PC-9 (cell line): Measurements from ENCODE around the gene BAD. TPM values are rescaled to one million over a fixed set of nuclear protein-coding genes. Genes with fewer than 3 reads are reported as not detected.

Source experiments
- BruUV-seq: library from RNA; stranded (reverse); fragments of 400-500 nt; replicated peaks from 2 replicates; lab custom pipeline; 2021; lab: Mats Ljungman, UMichigan
- CTCF ChIA-PET: fragments of 300-600 bp; sonication (Branson Sonifier 250); formaldehyde crosslinking; loops from one replicate; lab custom pipeline; 2022; ENCODE audit warnings: antibody characterized with exemption; lab: Charles Lee
- POLR2A ChIA-PET: fragments of 300-600 bp; sonication (Branson Sonifier 250); formaldehyde crosslinking; loops from one replicate; lab custom pipeline; 2022; ENCODE audit warnings: antibody characterized with exemption; ENCODE audit not compliant: unreplicated experiment; lab: Charles Lee
- DNase-seq, 2 experiments: peaks; one replicate each; pipeline versions ENCODE4 v3.0.0 to v3.0.0-alpha.2; 2015 to 2022; ENCODE audit warnings: mixed read lengths in 1 of 2
- H2AFZ ChIP-seq: fragments of 200-600 bp; sonication (generic); 2 replicates; pipeline ENCODE4 v1.8.1; 2017; ENCODE audit warnings: antibody characterized with exemption
- H3F3A ChIP-seq: fragments of 200-600 bp; sonication (generic); 2 replicates; pipeline ENCODE4 v1.8.1; 2017; ENCODE audit warnings: antibody characterized with exemption, mild to moderate bottlenecking, low read depth; ENCODE audit not compliant: insufficient read depth
- H3K27ac ChIP-seq: fragments of 200-600 bp; sonication (generic); 2 replicates; pipeline ENCODE4 v1.6.1; 2016; ENCODE audit warnings: mixed run types
- H3K27me3 ChIP-seq: fragments of 200-600 bp; sonication (generic); 2 replicates; pipeline ENCODE4 v1.6.1; 2016; ENCODE audit warnings: low read depth, mixed run types; ENCODE audit not compliant: insufficient read depth
- H3K36me3 ChIP-seq: fragments of 200-600 bp; sonication (generic); 2 replicates; pipeline ENCODE4 v1.6.1; 2016; ENCODE audit warnings: low read depth, mixed run types
- H3K4me1 ChIP-seq: fragments of 200-600 bp; sonication (generic); replicated peaks from 2 replicates; pipeline ENCODE4 v1.6.1; 2016; ENCODE audit warnings: mixed run types; ENCODE audit not compliant: insufficient read depth
- H3K4me2 ChIP-seq: fragments of 200-600 bp; sonication (generic); 2 replicates; pipeline ENCODE4 v1.6.1; 2017; ENCODE audit warnings: mixed run types
- H3K4me3 ChIP-seq: fragments of 200-600 bp; sonication (generic); 2 replicates; pipeline ENCODE4 v1.6.1; 2016; ENCODE audit warnings: mixed run types
- H3K79me2 ChIP-seq: fragments of 200-600 bp; sonication (generic); 2 replicates; pipeline ENCODE4 v1.6.1; 2017; ENCODE audit warnings: low read depth, mixed run types
- H3K9me2 ChIP-seq: fragments of 200-600 bp; sonication (generic); 2 replicates; pipeline ENCODE4 v1.8.1; 2017; ENCODE audit warnings: mild to moderate bottlenecking; ENCODE audit not compliant: insufficient read depth
- H3K9me3 ChIP-seq: fragments of 200-600 bp; sonication (generic); 2 replicates; pipeline ENCODE4 v1.8.1; 2016; ENCODE audit warnings: low read depth; ENCODE audit not compliant: insufficient read depth
- H4K20me1 ChIP-seq: fragments of 200-600 bp; sonication (generic); 2 replicates; pipeline ENCODE4 v1.8.1; 2017; ENCODE audit not compliant: insufficient read depth
- EZH2 ChIP-seq: fragments of 200-600 bp; sonication (generic); IDR thresholded peaks from 2 replicates; pipeline ENCODE4 v1.8.0; 2017; ENCODE audit warnings: antibody characterized with exemption, low read depth
- intact Hi-C: fragments of 100-400 bp; cut with micrococcal nuclease; formaldehyde crosslinking; loops from one replicate; pipeline ENCODE4 v1.10.0; 2022; ENCODE audit not compliant: unreplicated experiment
- total RNA-seq: library from RNA; stranded (reverse); gene quantifications from 2 replicates; pipeline ENCODE4 v1.2.3, GENCODE V29; 2021
- TF ChIP-seq, protein P1 (sequence below): fragments of 200-600 bp; sonication (generic); conservative IDR thresholded peaks from 2 replicates; pipeline ENCODE4 v1.6.1; 2017; ENCODE audit warnings: mixed run types, antibody characterized with exemption, mild to moderate bottlenecking, moderate library complexity

Gene BAD
- total RNA-seq, 1 experiment from 2014 or later, result 94.3 TPM

DNA sequence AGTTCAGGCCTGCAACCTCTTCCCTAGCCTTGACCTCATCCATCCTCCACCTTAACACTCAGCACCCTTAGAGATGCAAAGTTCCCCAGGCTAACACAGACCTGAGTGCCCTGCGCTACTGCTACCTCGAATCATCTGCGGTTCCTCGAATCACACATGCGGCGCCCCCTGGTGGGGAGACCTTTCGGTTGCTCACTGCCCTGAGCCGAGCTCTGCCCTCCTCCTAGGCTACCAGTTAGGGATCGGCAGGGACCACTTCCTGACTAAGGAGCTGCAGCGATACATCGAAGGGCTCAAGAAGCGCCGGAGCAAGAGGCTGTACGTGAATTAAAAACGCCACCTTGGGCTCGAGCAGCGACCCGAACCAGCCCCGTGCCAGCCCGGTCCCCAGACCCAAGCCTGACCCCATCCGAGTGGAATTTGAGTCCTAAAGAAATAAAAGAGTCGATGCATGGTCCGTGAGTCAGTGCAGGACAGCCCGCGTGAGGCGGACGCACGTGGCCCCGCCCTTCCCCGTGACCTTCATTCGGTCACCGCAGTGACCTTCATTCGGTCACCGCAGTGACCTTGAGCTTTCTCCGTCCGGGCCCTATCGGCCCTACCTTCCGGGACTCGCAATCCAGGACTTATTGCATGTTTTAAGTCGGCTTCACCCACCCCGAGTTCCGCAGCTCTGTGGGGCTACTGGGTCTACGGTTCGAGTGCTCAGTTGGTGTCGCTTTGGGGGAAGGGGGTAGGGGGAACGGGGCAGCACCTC, 20.0 kb upstream of the BAD start:
- H3K9me2 ChIP-seq, result no peaks in the 10 kb centered on the region
- DNase-seq, result peak; percentile 81 to 95
- peaks cover 27% of the 10 kb centered on the region for H3K4me1 ChIP-seq
- no peaks in the 10 kb centered on the region for H3K9me3 ChIP-seq
- 0 out of 2 replicates have a peak, but pooled peaks cover 7% of the 10 kb centered on the region for H3K27me3 ChIP-seq
- peak overlapping the region; percentile 80 for H2AFZ ChIP-seq
- H3K79me2 ChIP-seq, result peaks cover 24% of the 10 kb centered on the region
- POLR2A ChIA-PET, result interaction anchor here (0.5 to 1.2 kb wide), 8 partner anchors 13 to 355 kb away, joined by 3 to 23 read pairs (median 6); partner anchors contain the start of genes PRDX5, STIP1 and TRMT112
- CTCF ChIA-PET, result interaction anchor here (0.6 to 1.9 kb wide), 15 partner anchors 10 to 1550 kb away, joined by 3 to 20 read pairs (median 3); partner anchors contain the start of genes BAD, PRDX5, SF1 and TRMT112
- TF ChIP-seq, protein P1, sequence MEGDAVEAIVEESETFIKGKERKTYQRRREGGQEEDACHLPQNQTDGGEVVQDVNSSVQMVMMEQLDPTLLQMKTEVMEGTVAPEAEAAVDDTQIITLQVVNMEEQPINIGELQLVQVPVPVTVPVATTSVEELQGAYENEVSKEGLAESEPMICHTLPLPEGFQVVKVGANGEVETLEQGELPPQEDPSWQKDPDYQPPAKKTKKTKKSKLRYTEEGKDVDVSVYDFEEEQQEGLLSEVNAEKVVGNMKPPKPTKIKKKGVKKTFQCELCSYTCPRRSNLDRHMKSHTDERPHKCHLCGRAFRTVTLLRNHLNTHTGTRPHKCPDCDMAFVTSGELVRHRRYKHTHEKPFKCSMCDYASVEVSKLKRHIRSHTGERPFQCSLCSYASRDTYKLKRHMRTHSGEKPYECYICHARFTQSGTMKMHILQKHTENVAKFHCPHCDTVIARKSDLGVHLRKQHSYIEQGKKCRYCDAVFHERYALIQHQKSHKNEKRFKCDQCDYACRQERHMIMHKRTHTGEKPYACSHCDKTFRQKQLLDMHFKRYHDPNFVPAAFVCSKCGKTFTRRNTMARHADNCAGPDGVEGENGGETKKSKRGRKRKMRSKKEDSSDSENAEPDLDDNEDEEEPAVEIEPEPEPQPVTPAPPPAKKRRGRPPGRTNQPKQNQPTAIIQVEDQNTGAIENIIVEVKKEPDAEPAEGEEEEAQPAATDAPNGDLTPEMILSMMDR, result peak; percentile 97
- no peak for TF ChIP-seq EZH2
- H3K36me3 ChIP-seq, result 0 out of 2 replicates have a peak, but pooled peaks cover 5% of the 10 kb centered on the region
- peak overlapping the region; percentile 74 for H3K4me3 ChIP-seq
- intact Hi-C loops, result loop anchor here (1.0 to 10.0 kb wide), 8 partner anchors 14 to 470 kb away; partner anchors contain the start of genes BAD, COX8A, FKBP2 and MARK2
- H3F3A ChIP-seq, result peaks cover 24% of the 10 kb centered on the region; the same call in 1 of the 2 replicates
- H4K20me1 ChIP-seq, result no peaks in the 10 kb centered on the region; the same call in 1 of the 2 replicates
- H3K4me2 ChIP-seq, result peak overlapping the region; percentile 77
- H3K27ac ChIP-seq, result peak overlapping the region; percentile 71
- TSS peak; percentile 95 for BruUV-seq

- DNase-seq, result peak in 1 of 2 experiments; percentile 32
- no peak for TF ChIP-seq EZH2
- TF ChIP-seq, protein P1, result no peak
- no peak overlapping the region for H3K27ac ChIP-seq
These were observed 19.5 kb upstream of the BAD start for GRCh38 chr11:64304032-64304315.

More at GRCh38 chr11:64304032-64304315, 19.5 kb upstream of the BAD start:
- H3K4me2 ChIP-seq, result peak overlapping the region; percentile 77
- H3K27me3 ChIP-seq, result 0 out of 2 replicates have a peak, but pooled peaks cover 7% of the 10 kb centered on the region
- H3K9me2 ChIP-seq, result no peaks in the 10 kb centered on the region
- H3K79me2 ChIP-seq, result peaks cover 21% of the 10 kb centered on the region
- peaks cover 24% of the 10 kb centered on the region; the same call in 1 of the 2 replicates for H3F3A ChIP-seq
- BruUV-seq, result no TSS peak
- ChIA-PET POLR2A (interaction anchor here (0.5 to 0.7 kb wide), 3 partner anchors 118 to 356 kb away, joined by 4 to 19 read pairs (median 5); partner anchors contain the start of gene STIP1), CTCF (interaction anchor here (0.7 to 1.9 kb wide), 9 partner anchors 14 to 1550 kb away, joined by 3 to 20 read pairs (median 8); partner anchors contain the start of genes PRDX5, SF1, TRMT112 and ZBTB3)
- intact Hi-C loops, result loop anchor here (1.0 to 10.0 kb wide), 6 partner anchors 15 to 469 kb away; partner anchors contain the start of genes COX8A, FKBP2, MARK2 and PRDX5
- peaks cover 27% of the 10 kb centered on the region for H3K4me1 ChIP-seq
- 0 out of 2 replicates have a peak, but pooled peaks cover 2% of the 10 kb centered on the region for H3K36me3 ChIP-seq
- H3K4me3 ChIP-seq, result peak overlapping the region; percentile 74; the same call in 1 of the 2 replicates
- H3K9me3 ChIP-seq, result no peaks in the 10 kb centered on the region
- H4K20me1 ChIP-seq, result no peaks in the 10 kb centered on the region; the same call in 1 of the 2 replicates
- no peak overlapping the region for H2AFZ ChIP-seq
